Endothelial cell of umbilical vein (primary cell): ENCODE measurements around the gene ACAD10.

ENCODE experiments used
- CTCF ChIP-seq, 2 donors: IDR thresholded peaks; 1 replicate in 1 of 2; 2 replicates in 1 of 2; pipeline ENCODE4 v1.5.1; 2011; ENCODE audit warnings: low read length in 2 of 2, mild to moderate bottlenecking in 2 of 2, moderate library complexity in 2 of 2, control low read depth in 1 of 2, inconsistent platforms in 1 of 2, low read depth in 1 of 2; ENCODE audit not compliant: insufficient read depth in 1 of 2; ENCODE audit errors: extremely low read depth in 1 of 2
- EZH2 ChIP-seq: IDR thresholded peaks from 2 replicates; pipeline ENCODE4 v1.6.1; 2012; ENCODE audit warnings: borderline replicate concordance, low read depth, mild to moderate bottlenecking, moderate library complexity, low read length, inconsistent platforms; ENCODE audit not compliant: severe bottlenecking
- GATA2 ChIP-seq: IDR thresholded peaks from 2 replicates; pipeline ENCODE4 v1.7.0; 2011; ENCODE audit warnings: low read depth, mild to moderate bottlenecking, moderate library complexity, mixed read lengths, low read length; ENCODE audit not compliant: insufficient read length, insufficient read depth
- MAX ChIP-seq: IDR thresholded peaks from 2 replicates; pipeline ENCODE4 v1.6.1; 2011; ENCODE audit not compliant: insufficient read depth, insufficient read length
- MYC ChIP-seq: IDR thresholded peaks from one replicate; pipeline ENCODE4 v1.6.1; 2011; ENCODE audit warnings: mild to moderate bottlenecking, low read depth, low read length
- POLR2A ChIP-seq: IDR thresholded peaks from 2 replicates; pipeline ENCODE4 v1.6.1; 2012; ENCODE audit warnings: low read depth, mild to moderate bottlenecking, control low read depth, low read length
- POLR2AphosphoS5 ChIP-seq: IDR thresholded peaks from 2 replicates; pipeline ENCODE4 v1.6.1; 2012; ENCODE audit warnings: low read depth, mild to moderate bottlenecking, control low read depth, low read length, moderate library complexity; ENCODE audit not compliant: insufficient read depth

- no peak for TF ChIP-seq CTCF (IDR thresholded peaks at IDR 0.05; ENCODE audit: extremely low read depth in 1 of 2, insufficient read depth in 1 of 2, low read depth in 1 of 2, low read length in 2 of 2)
- TF ChIP-seq MAX: no peak
- TF ChIP-seq EZH2: no peak
- no peak for TF ChIP-seq POLR2AphosphoS5
- TF ChIP-seq MYC: no peak
- TF ChIP-seq POLR2A: no peak
- TF ChIP-seq GATA2: no peak
These were observed 72.3 kb downstream of the ACAD10 start for GRCh38 chr12:111758120-111758561.
